HEK293 (cell line): ENCODE measurements around the gene NFIC.

Experiments used
- CTCF ChIA-PET: fragments of 350-600 bp; formaldehyde crosslinking; extraction: SDS; loops from one replicate; lab custom pipeline; 2021; ENCODE audit warnings: antibody characterized with exemption; lab: Yijun Ruan, JAX
- POLR2A ChIA-PET: fragments of 300-600 bp; formaldehyde crosslinking; extraction: SDS; loops from one replicate; lab custom pipeline; 2020; ENCODE audit warnings: antibody characterized with exemption, inconsistent platforms; lab: Yijun Ruan, JAX
- H3K27ac ChIP-seq: fragments of 200-500 bp; sonication (Bioruptor generic); 2 replicates; pipeline ENCODE4 v1.5.1; 2014; ENCODE audit warnings: low read depth, low read length, control low read depth, inconsistent platforms; ENCODE audit errors: extremely low read depth
- H3K36me3 ChIP-seq, 2 experiments: fragments of 200-500 bp in 1 of 2; sonication (Bioruptor generic) in 1 of 2; 1 replicate in 1 of 2; 2 replicates in 1 of 2; pipeline ENCODE4 v1.5.1; 2014 to 2017; ENCODE audit warnings: inconsistent platforms in 2 of 2, low read length in 2 of 2; ENCODE audit not compliant: control insufficient read depth in 2 of 2, insufficient read depth in 1 of 2
- H3K4me1 ChIP-seq: fragments of 200-500 bp; sonication (Bioruptor generic); 2 replicates; pipeline ENCODE4 v1.5.1; 2014; ENCODE audit warnings: mild to moderate bottlenecking, low read length, inconsistent platforms; ENCODE audit not compliant: control insufficient read depth, insufficient read depth
- H3K4me3 ChIP-seq: 2 replicates; pipeline ENCODE4 v1.5.1; 2011; ENCODE audit warnings: low read depth, mild to moderate bottlenecking, control low read depth, low read length, moderate library complexity
- H3K9me3 ChIP-seq: fragments of 200-500 bp; sonication (Bioruptor generic); 2 replicates; pipeline ENCODE4 v1.5.1; 2014; ENCODE audit warnings: low read depth, low read length, inconsistent platforms; ENCODE audit not compliant: control insufficient read depth, insufficient read depth
- HOXC10 ChIP-seq: sonication (generic); formaldehyde crosslinking; IDR thresholded peaks from 2 replicates; pipeline ENCODE4 v1.8.1; 2023; ENCODE audit warnings: mild to moderate bottlenecking, missing genetic modification reagents
- PRDM1 ChIP-seq: fragments of 450-650 bp; formaldehyde crosslinking; IDR thresholded peaks from 2 replicates; pipeline ENCODE4; 2016; ENCODE audit warnings: missing biosample characterization, missing genetic modification characterization
- REPIN1 ChIP-seq: fragments of 450-650 bp; formaldehyde crosslinking; IDR thresholded peaks from 2 replicates; pipeline ENCODE4 v1.5.1; 2017; ENCODE audit warnings: missing biosample characterization, missing genetic modification characterization, low read depth
- ZBTB21 ChIP-seq: fragments of 450-650 bp; formaldehyde crosslinking; IDR thresholded peaks from 2 replicates; pipeline ENCODE4 v1.5.1; 2017; ENCODE audit warnings: missing biosample characterization, missing genetic modification characterization
- ZBTB8A ChIP-seq: fragments of 450-650 bp; formaldehyde crosslinking; IDR thresholded peaks from 2 replicates; pipeline ENCODE4 v1.5.1; 2016; ENCODE audit warnings: missing biosample characterization, missing genetic modification characterization
- ZIC2 ChIP-seq: fragments of 450-650 bp; formaldehyde crosslinking; IDR thresholded peaks from 2 replicates; pipeline ENCODE4 v1.5.1; 2016; ENCODE audit warnings: missing biosample characterization, missing genetic modification characterization
- ZNF140 ChIP-seq: fragments of 450-650 bp; formaldehyde crosslinking; IDR thresholded peaks from 2 replicates; pipeline ENCODE4 v1.5.1; 2016; ENCODE audit warnings: missing biosample characterization, missing genetic modification characterization
- ZNF302 ChIP-seq: fragments of 450-650 bp; formaldehyde crosslinking; IDR thresholded peaks from 2 replicates; pipeline ENCODE4 v1.5.1; 2016; ENCODE audit warnings: missing biosample characterization, missing genetic modification characterization, low read depth
- ZNF354C ChIP-seq: fragments of 450-650 bp; formaldehyde crosslinking; IDR thresholded peaks from 2 replicates; pipeline ENCODE4 v1.5.1; 2016; ENCODE audit warnings: missing biosample characterization, missing genetic modification characterization, low read depth, borderline replicate concordance
- ZNF362 ChIP-seq: fragments of 450-650 bp; formaldehyde crosslinking; IDR thresholded peaks from 2 replicates; pipeline ENCODE4 v1.5.1; 2016; ENCODE audit warnings: missing biosample characterization, missing genetic modification characterization
- ZNF366 ChIP-seq: fragments of 450-650 bp; formaldehyde crosslinking; conservative IDR thresholded peaks from 2 replicates; pipeline ENCODE4 v1.5.1; 2016; ENCODE audit warnings: missing biosample characterization, missing genetic modification characterization
- ZNF394 ChIP-seq: fragments of 450-650 bp; formaldehyde crosslinking; IDR thresholded peaks from 2 replicates; pipeline ENCODE4 v1.5.1; 2016; ENCODE audit warnings: missing biosample characterization, missing genetic modification characterization, mild to moderate bottlenecking, moderate library complexity, borderline replicate concordance
- ZNF426 ChIP-seq: fragments of 450-650 bp; formaldehyde crosslinking; IDR thresholded peaks from 2 replicates; pipeline ENCODE4 v1.5.1; 2017; ENCODE audit warnings: missing biosample characterization, missing genetic modification characterization, mild to moderate bottlenecking, inconsistent platforms, moderate library complexity
- ZNF433 ChIP-seq: fragments of 450-650 bp; formaldehyde crosslinking; IDR thresholded peaks from 2 replicates; pipeline ENCODE4 v1.5.1; 2016; ENCODE audit warnings: missing biosample characterization, missing genetic modification characterization, low read depth
- ZNF518A ChIP-seq: fragments of 450-650 bp; formaldehyde crosslinking; conservative IDR thresholded peaks from 2 replicates; pipeline ENCODE4 v1.5.1; 2016; ENCODE audit warnings: low read depth, missing biosample characterization, missing genetic modification characterization
- ZNF555 ChIP-seq: fragments of 450-650 bp; formaldehyde crosslinking; conservative IDR thresholded peaks from 2 replicates; pipeline ENCODE4 v1.5.1; 2017; ENCODE audit warnings: missing biosample characterization, mild to moderate bottlenecking, missing genetic modification characterization, inconsistent platforms
- ZNF558 ChIP-seq: fragments of 450-650 bp; formaldehyde crosslinking; IDR thresholded peaks from 2 replicates; pipeline ENCODE4 v1.5.1; 2016; ENCODE audit warnings: missing biosample characterization, missing genetic modification characterization
- ZNF560 ChIP-seq: fragments of 450-650 bp; formaldehyde crosslinking; IDR thresholded peaks from 2 replicates; pipeline ENCODE4 v1.5.1; 2017; ENCODE audit warnings: missing biosample characterization, missing genetic modification characterization, borderline replicate concordance
- ZNF585B ChIP-seq: fragments of 450-650 bp; formaldehyde crosslinking; IDR thresholded peaks from 2 replicates; pipeline ENCODE4 v1.5.1; 2016; ENCODE audit warnings: missing biosample characterization, missing genetic modification characterization
- ZNF600 ChIP-seq: fragments of 450-650 bp; formaldehyde crosslinking; IDR thresholded peaks from 2 replicates; pipeline ENCODE4 v1.5.1; 2016; ENCODE audit warnings: missing biosample characterization, missing genetic modification characterization
- ZNF623 ChIP-seq: fragments of 450-650 bp; formaldehyde crosslinking; IDR thresholded peaks from 2 replicates; pipeline ENCODE4 v1.5.1; 2016; ENCODE audit warnings: missing biosample characterization, missing genetic modification characterization
- ZNF629 ChIP-seq: fragments of 450-650 bp; formaldehyde crosslinking; IDR thresholded peaks from 2 replicates; pipeline ENCODE4 v1.5.1; 2017; ENCODE audit warnings: missing biosample characterization, missing genetic modification characterization
- ZNF654 ChIP-seq: fragments of 450-650 bp; formaldehyde crosslinking; IDR thresholded peaks from 2 replicates; pipeline ENCODE4 v1.5.1; 2016; ENCODE audit warnings: low read depth, missing biosample characterization, missing genetic modification characterization
- ZNF658 ChIP-seq: fragments of 450-650 bp; formaldehyde crosslinking; IDR thresholded peaks from 2 replicates; pipeline ENCODE4; 2016; ENCODE audit warnings: missing biosample characterization, missing genetic modification characterization
- ZNF660 ChIP-seq: fragments of 450-650 bp; IDR thresholded peaks from 2 replicates; pipeline ENCODE4 v1.5.1; 2018; ENCODE audit warnings: missing biosample characterization, mild to moderate bottlenecking, missing genetic modification characterization
- ZSCAN30 ChIP-seq: fragments of 450-650 bp; IDR thresholded peaks from 2 replicates; pipeline ENCODE4 v1.5.1; 2018; ENCODE audit warnings: missing biosample characterization, mild to moderate bottlenecking, missing genetic modification characterization, moderate library complexity
- TF ChIP-seq, protein P1 (sequence below): fragments of 450-650 bp; formaldehyde crosslinking; IDR thresholded peaks from 2 replicates; pipeline ENCODE4 v1.5.1; 2016; ENCODE audit warnings: missing biosample characterization, missing genetic modification characterization
- TF ChIP-seq, protein P2 (sequence below): fragments of 450-650 bp; formaldehyde crosslinking; IDR thresholded peaks from 2 replicates; pipeline ENCODE4 v1.5.1; 2016; ENCODE audit warnings: missing biosample characterization, missing genetic modification characterization
- TF ChIP-seq, protein P3 (sequence below): sonication (generic); formaldehyde crosslinking; IDR thresholded peaks from 2 replicates; pipeline ENCODE4 v1.8.1; 2022; ENCODE audit warnings: mild to moderate bottlenecking, moderate library complexity, missing genetic modification reagents

NFIC gene

GRCh38 chr19:3420244-3420755 lies 53.9 kb downstream of the NFIC start:
- ChIA-PET CTCF (interaction anchor here (0.7 to 2.2 kb wide), 4 partner anchors 9 to 64 kb away, joined by 4 to 18 read pairs (median 4); no protein-coding TSS in a partner anchor), POLR2A (interaction anchor here (1.1 kb wide), 1 partner anchor 15 kb away, joined by 3 read pairs; no protein-coding TSS in a partner anchor)
- TF ChIP-seq ZNF658 (tag by site-specific recombination) (no peak), ZNF558 (tag by site-specific recombination) (no peak), ZNF600 (tag by site-specific recombination) (no peak), ZNF585B (tag by site-specific recombination) (no peak), ZNF302 (tag by site-specific recombination) (no peak), ZNF354C (tag by site-specific recombination) (no peak), ZNF555 (peak; percentile 41; the same call in 1 of the 2 replicates), ZNF433 (peak; percentile 27; the same call in 1 of the 2 replicates), HOXC10 (CRISPR knock-in tag) (no peak), ZIC2 (tag by site-specific recombination) (no peak), ZSCAN30 (tag by site-specific recombination) (no peak), ZNF362 (no peak), ZNF623 (tag by site-specific recombination) (peak; percentile 58), ZNF518A (tag by site-specific recombination) (peak; percentile 65), REPIN1 (tag by site-specific recombination) (no peak), ZNF660 (tag by site-specific recombination) (no peak), ZNF394 (tag by site-specific recombination) (peak; percentile 80), ZNF426 (peak; percentile 60), ZBTB8A (peak; percentile 30; the same call in 1 of the 2 replicates), PRDM1 (tag by site-specific recombination) (no peak), ZBTB21 (peak; percentile 13; the same call in 1 of the 2 replicates), ZNF140 (tag by site-specific recombination) (0 out of 2 replicates have a peak, but pooled peaks have one; percentile 19), ZNF366 (tag by site-specific recombination) (no peak), ZNF629 (tag by site-specific recombination) (0 out of 2 replicates have a peak, but pooled peaks have one; percentile 23), ZNF654 (tag by site-specific recombination) (0 out of 2 replicates have a peak, but pooled peaks have one; percentile 13), ZNF560 (tag by site-specific recombination) (0 out of 2 replicates have a peak, but pooled peaks have one; percentile 12)
- TF ChIP-seq, protein P1, sequence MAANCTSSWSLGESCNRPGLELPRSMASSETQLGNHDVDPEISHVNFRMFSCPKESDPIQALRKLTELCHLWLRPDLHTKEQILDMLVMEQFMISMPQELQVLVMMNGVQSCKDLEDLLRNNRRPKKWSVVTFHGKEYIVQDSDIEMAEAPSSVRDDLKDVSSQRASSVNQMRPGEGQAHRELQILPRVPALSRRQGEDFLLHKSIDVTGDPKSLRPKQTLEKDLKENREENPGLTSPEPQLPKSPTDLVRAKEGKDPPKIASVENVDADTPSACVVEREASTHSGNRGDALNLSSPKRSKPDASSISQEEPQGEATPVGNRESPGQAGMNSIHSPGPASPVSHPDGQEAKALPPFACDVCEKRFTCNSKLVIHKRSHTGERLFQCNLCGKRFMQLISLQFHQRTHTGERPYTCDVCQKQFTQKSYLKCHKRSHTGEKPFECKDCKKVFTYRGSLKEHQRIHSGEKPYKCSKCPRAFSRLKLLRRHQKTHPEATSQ (tag by site-specific recombination): no peak
- TF ChIP-seq, protein P2, sequence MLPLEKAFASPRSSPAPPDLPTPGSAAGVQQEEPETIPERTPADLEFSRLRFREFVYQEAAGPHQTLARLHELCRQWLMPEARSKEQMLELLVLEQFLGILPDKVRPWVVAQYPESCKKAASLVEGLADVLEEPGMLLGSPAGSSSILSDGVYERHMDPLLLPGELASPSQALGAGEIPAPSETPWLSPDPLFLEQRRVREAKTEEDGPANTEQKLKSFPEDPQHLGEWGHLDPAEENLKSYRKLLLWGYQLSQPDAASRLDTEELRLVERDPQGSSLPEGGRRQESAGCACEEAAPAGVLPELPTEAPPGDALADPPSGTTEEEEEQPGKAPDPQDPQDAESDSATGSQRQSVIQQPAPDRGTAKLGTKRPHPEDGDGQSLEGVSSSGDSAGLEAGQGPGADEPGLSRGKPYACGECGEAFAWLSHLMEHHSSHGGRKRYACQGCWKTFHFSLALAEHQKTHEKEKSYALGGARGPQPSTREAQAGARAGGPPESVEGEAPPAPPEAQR (tag by site-specific recombination): no peak
- TF ChIP-seq, protein P3, sequence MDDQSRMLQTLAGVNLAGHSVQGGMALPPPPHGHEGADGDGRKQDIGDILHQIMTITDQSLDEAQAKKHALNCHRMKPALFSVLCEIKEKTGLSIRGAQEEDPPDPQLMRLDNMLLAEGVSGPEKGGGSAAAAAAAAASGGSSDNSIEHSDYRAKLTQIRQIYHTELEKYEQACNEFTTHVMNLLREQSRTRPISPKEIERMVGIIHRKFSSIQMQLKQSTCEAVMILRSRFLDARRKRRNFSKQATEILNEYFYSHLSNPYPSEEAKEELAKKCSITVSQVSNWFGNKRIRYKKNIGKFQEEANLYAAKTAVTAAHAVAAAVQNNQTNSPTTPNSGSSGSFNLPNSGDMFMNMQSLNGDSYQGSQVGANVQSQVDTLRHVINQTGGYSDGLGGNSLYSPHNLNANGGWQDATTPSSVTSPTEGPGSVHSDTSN (CRISPR knock-in tag): no peak

More at GRCh38 chr19:3420244-3420755, 53.9 kb downstream of the NFIC start:
- Histone ChIP-seq H3K36me3 (no peaks in the 10 kb centered on the region; a peak in 1 of 3 replicates), H3K4me1 (no peaks in the 10 kb centered on the region), H3K9me3 (no peaks in the 10 kb centered on the region), H3K4me3 (no peak overlapping the region), H3K27ac (no peak overlapping the region)
